GM23338 (cell line): ENCODE results near the gene HNRNPM.

ENCODE experiments used
- EZH2 ChIP-seq: fragments of 200-600 bp; sonication (generic); IDR thresholded peaks from one replicate; pipeline ENCODE4 v1.8.0; 2017; ENCODE audit warnings: antibody characterized with exemption, mild to moderate bottlenecking, low read depth; ENCODE audit not compliant: unreplicated experiment
- EZH2phosphoT487 ChIP-seq: fragments of 200-600 bp; sonication (generic); IDR thresholded peaks from one replicate; pipeline ENCODE4 v1.8.1; 2018; ENCODE audit warnings: antibody characterized with exemption; ENCODE audit not compliant: unreplicated experiment
- POLR2AphosphoS5 ChIP-seq: IDR thresholded peaks from 2 replicates; pipeline ENCODE4 v1.6.1; 2016; ENCODE audit warnings: antibody characterized with exemption, low read depth
- TF ChIP-seq, protein P1 (sequence below), 2 experiments: fragments of 200-600 bp in 1 of 2; sonication (generic) in 1 of 2; conservative IDR thresholded peaks; 2 replicates each; pipeline versions ENCODE4 v1.5.1 to v1.6.1; 2016 to 2017; ENCODE audit warnings: antibody characterized with exemption in 2 of 2, low read depth in 2 of 2, mild to moderate bottlenecking in 2 of 2, moderate library complexity in 1 of 2
- TF ChIP-seq, protein P2 (sequence below): IDR thresholded peaks from one replicate; pipeline ENCODE4 v1.6.1; 2018; ENCODE audit warnings: antibody characterized with exemption; ENCODE audit not compliant: unreplicated experiment

DNA sequence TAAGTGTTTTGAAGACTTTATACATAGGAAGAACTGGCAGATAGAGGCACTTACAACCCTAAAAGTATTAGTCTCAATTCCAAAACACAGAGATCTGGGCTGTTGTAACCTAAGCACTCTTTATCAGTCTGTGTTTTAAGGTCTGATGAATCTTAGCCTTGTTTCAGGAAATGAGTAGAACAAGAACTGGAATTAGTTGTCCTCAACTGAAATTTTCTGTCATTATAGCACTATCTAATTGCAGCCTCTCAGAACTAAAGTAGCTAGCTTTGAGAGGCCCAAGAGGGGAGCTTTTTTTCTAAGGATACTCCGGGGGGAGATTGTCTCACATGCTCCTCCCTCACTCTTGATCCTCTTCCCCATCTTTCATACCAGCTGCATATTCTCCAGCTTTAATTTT is 13.1 kb downstream of the HNRNPM start:
- TF ChIP-seq POLR2AphosphoS5 (no peak), EZH2 (no peak), EZH2phosphoT487 (no peak)
- TF ChIP-seq, protein P1, sequence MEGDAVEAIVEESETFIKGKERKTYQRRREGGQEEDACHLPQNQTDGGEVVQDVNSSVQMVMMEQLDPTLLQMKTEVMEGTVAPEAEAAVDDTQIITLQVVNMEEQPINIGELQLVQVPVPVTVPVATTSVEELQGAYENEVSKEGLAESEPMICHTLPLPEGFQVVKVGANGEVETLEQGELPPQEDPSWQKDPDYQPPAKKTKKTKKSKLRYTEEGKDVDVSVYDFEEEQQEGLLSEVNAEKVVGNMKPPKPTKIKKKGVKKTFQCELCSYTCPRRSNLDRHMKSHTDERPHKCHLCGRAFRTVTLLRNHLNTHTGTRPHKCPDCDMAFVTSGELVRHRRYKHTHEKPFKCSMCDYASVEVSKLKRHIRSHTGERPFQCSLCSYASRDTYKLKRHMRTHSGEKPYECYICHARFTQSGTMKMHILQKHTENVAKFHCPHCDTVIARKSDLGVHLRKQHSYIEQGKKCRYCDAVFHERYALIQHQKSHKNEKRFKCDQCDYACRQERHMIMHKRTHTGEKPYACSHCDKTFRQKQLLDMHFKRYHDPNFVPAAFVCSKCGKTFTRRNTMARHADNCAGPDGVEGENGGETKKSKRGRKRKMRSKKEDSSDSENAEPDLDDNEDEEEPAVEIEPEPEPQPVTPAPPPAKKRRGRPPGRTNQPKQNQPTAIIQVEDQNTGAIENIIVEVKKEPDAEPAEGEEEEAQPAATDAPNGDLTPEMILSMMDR (conservative IDR thresholded peaks at IDR 0.05; ENCODE audit: low read depth in 2 of 2) = no peak
- TF ChIP-seq, protein P2, sequence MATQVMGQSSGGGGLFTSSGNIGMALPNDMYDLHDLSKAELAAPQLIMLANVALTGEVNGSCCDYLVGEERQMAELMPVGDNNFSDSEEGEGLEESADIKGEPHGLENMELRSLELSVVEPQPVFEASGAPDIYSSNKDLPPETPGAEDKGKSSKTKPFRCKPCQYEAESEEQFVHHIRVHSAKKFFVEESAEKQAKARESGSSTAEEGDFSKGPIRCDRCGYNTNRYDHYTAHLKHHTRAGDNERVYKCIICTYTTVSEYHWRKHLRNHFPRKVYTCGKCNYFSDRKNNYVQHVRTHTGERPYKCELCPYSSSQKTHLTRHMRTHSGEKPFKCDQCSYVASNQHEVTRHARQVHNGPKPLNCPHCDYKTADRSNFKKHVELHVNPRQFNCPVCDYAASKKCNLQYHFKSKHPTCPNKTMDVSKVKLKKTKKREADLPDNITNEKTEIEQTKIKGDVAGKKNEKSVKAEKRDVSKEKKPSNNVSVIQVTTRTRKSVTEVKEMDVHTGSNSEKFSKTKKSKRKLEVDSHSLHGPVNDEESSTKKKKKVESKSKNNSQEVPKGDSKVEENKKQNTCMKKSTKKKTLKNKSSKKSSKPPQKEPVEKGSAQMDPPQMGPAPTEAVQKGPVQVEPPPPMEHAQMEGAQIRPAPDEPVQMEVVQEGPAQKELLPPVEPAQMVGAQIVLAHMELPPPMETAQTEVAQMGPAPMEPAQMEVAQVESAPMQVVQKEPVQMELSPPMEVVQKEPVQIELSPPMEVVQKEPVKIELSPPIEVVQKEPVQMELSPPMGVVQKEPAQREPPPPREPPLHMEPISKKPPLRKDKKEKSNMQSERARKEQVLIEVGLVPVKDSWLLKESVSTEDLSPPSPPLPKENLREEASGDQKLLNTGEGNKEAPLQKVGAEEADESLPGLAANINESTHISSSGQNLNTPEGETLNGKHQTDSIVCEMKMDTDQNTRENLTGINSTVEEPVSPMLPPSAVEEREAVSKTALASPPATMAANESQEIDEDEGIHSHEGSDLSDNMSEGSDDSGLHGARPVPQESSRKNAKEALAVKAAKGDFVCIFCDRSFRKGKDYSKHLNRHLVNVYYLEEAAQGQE = no peak
